HG03558 (cell line): Measurements from ENCODE around the gene C19orf81.

Source experiments
- ATAC-seq: cut with Tn5 transposase; IDR thresholded peaks from one replicate; pipeline ENCODE4 v1.9.1; 2021; ENCODE audit warnings: moderate number of reproducible peaks; ENCODE audit not compliant: unreplicated experiment; ENCODE audit errors: extremely low read depth

The C19orf81 gene

GRCh38 chr19:50657712-50658440 is 8.6 kb downstream of the C19orf81 start:
- no peak for ATAC-seq

GRCh38 chr19:50658441-50659317 is 9.4 kb downstream of the C19orf81 start:
- ATAC-seq = no peak

GRCh38 chr19:50659318-50660087 is 10.3 kb downstream of the C19orf81 start:
- no peak for ATAC-seq

- ATAC-seq = no peak
Observed at GRCh38 chr19:50660088-50660366, 10.8 kb downstream of the C19orf81 start.

- ATAC-seq = no peak
Observed at GRCh38 chr19:50661023-50661422, 11.8 kb downstream of the C19orf81 start.

- no peak for ATAC-seq
Observed at GRCh38 chr19:50661766-50662650, 12.8 kb downstream of the C19orf81 start.

GRCh38 chr19:50662651-50663481 is 13.6 kb downstream of the C19orf81 start:
- ATAC-seq = no peak

- ATAC-seq = no peak
Observed at GRCh38 chr19:50663482-50663790, 14.2 kb downstream of the C19orf81 start.

GRCh38 chr19:50664204-50664603 is 15.0 kb downstream of the C19orf81 start:
- no peak for ATAC-seq

- ATAC-seq = no peak
Observed at GRCh38 chr19:50666346-50667176, 17.3 kb downstream of the C19orf81 start.

- no peak for ATAC-seq
Observed at GRCh38 chr19:50667177-50667758, 18.0 kb downstream of the C19orf81 start.

GRCh38 chr19:50667759-50668231 is 18.6 kb downstream of the C19orf81 start:
- no peak for ATAC-seq

GRCh38 chr19:50668416-50668815 is 19.2 kb downstream of the C19orf81 start:
- no peak for ATAC-seq

GRCh38 chr19:50668879-50669278 is 19.6 kb downstream of the C19orf81 start:
- no peak for ATAC-seq

- no peak for ATAC-seq
Observed at GRCh38 chr19:50669302-50670101, 20.3 kb downstream of the C19orf81 start.

- no peak for ATAC-seq
Observed at GRCh38 chr19:50670102-50670380, 20.8 kb downstream of the C19orf81 start.

- no peak for ATAC-seq
Observed at GRCh38 chr19:50673118-50673517, 23.9 kb downstream of the C19orf81 start.
